ENCODE results near the gene CFHR4. TPM values are rescaled to one million over a fixed set of nuclear protein-coding genes. Genes with fewer than 3 reads are reported as not detected.

Gene CFHR4
- total and polyA plus RNA-seq, 2 donors (not counting 3 experiments of a cell fraction or from before 2014, with no cell fraction given) = not detected

GRCh38 chr1:196902344-196902743 lies 14.5 kb downstream of the CFHR4 start:
- no TSS peak for BruUV-seq (replicated peaks)
- Histone ChIP-seq H3K27ac (ENCODE audit: insufficient read depth, low read depth, low read length) (no peak overlapping the region), H3K4me2 (ENCODE audit: insufficient read depth, low read length) (no peak overlapping the region), H3K9me3 (replicated peaks; ENCODE audit: control insufficient read depth, insufficient read depth, low read length) (no peaks in the 10 kb centered on the region), H3K79me2 (ENCODE audit: control insufficient read depth, insufficient read depth, low read length) (no peaks in the 10 kb centered on the region), H3K27me3 (ENCODE audit: control insufficient read depth in 2 of 2, insufficient read depth in 2 of 2, low read length in 2 of 2) (peaks cover 2 to 3% of the 10 kb centered on the region in 2 experiments), H3K4me3 (replicated peaks in 1 of 3; ENCODE audit: insufficient read depth in 1 of 3, low read depth in 1 of 3, low read length in 3 of 3) (no peak overlapping the region), H3K9ac (replicated peaks; ENCODE audit: extremely low read depth, insufficient read depth, low read length) (no peak overlapping the region), H2AFZ (ENCODE audit: low read depth, low read length) (no peak overlapping the region), H3K36me3 (ENCODE audit: control insufficient read depth in 2 of 2, extremely low read depth in 1 of 2, insufficient read depth in 2 of 2, low read length in 2 of 2) (no peaks in the 10 kb centered on the region), H4K20me1 (replicated peaks; ENCODE audit: control insufficient read depth, extremely low read depth, insufficient read depth, low read length) (no peaks in the 10 kb centered on the region), H3K4me1 (ENCODE audit: control insufficient read depth, extremely low read depth, insufficient read depth, low read length) (no peaks in the 10 kb centered on the region), H3K9me1 (replicated peaks; ENCODE audit: control insufficient read depth, extremely low read depth, insufficient read depth, low read length) (no peaks in the 10 kb centered on the region)
- DNase-seq (ENCODE audit: low read depth, low spot score) (no peak), FAIRE-seq (no peak)
- ChIA-PET POLR2A (no interaction called here), CTCF (interaction anchor here (0.7 kb wide), 1 partner anchor 9 kb away, joined by 3 read pairs; no protein-coding TSS in a partner anchor)
- intact Hi-C loops (cut with micrococcal nuclease) (no loop called here), dilution Hi-C loops (cut with MboI; ENCODE audit: extremely low pct_ligation_motif_present, low sequenced_read_pairs) (no loop called here)
- no peak for TF ChIP-seq POLR2A (IDR thresholded peaks at IDR 0.05; ENCODE audit: low read depth, low read length)
- TF ChIP-seq FOS (IDR thresholded peaks at IDR 0.05; ENCODE audit: borderline replicate concordance, insufficient read depth, low read length) = no peak
- no peak for TF ChIP-seq MAX (IDR thresholded peaks at IDR 0.05; ENCODE audit: insufficient read depth, insufficient read length)
- TF ChIP-seq EZH2 (IDR thresholded peaks at IDR 0.05; ENCODE audit: borderline replicate concordance, low read depth, low read length, severe bottlenecking) = no peak
- no peak for TF ChIP-seq GATA2 (IDR thresholded peaks at IDR 0.05; ENCODE audit: insufficient read depth, insufficient read length, low read depth, low read length)
- no peak for TF ChIP-seq CTCF (IDR thresholded peaks at IDR 0.05; ENCODE audit: extremely low read depth in 1 of 2, insufficient read depth in 1 of 2, low read depth in 1 of 2, low read length in 2 of 2)
- TF ChIP-seq MYC (IDR thresholded peaks at IDR 0.05; ENCODE audit: low read depth, low read length) = no peak
